Measurements from ENCODE around the gene TPO.

The TPO gene

DNA sequence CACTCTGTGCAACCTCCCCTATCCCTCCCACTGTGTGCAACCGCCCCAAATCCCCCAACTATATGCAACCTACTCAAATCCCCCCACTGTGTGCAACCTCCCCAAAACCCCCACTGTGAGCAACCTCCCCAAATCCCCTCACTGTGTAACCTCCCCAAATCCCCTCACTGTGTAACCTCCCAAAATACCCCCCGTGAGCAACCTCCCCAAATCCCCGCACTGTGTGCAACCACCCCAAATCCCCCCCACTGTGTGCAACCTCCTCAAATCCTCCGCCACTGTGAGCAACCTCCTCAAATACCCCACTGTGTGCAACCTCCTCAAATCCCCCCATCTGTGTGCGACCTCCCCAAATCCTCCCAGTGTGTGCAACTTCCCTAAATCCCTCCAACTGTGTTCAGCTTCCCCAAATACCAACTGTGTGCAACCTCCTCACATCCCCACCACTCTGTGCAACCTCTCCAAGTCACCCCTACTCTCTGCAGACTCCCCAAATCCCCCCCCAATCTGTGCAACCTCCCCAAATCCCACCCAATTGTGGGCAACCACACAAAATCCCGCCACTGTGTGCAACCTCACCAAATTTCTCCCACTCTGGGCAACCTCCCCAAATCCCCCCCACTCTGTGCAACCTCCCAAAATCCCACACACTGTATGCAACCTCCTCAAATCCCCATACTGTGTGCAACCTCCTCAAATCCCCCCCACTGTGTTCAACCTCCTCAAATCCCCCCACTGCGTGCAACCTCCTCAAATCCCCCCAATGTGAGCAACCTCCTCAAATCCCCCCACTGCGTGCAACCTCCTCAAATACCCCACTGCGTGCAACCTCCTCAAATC lies 114.1 kb downstream of the TPO start:
- no peak for DNase-seq (ENCODE audit: low spot score)

DNA sequence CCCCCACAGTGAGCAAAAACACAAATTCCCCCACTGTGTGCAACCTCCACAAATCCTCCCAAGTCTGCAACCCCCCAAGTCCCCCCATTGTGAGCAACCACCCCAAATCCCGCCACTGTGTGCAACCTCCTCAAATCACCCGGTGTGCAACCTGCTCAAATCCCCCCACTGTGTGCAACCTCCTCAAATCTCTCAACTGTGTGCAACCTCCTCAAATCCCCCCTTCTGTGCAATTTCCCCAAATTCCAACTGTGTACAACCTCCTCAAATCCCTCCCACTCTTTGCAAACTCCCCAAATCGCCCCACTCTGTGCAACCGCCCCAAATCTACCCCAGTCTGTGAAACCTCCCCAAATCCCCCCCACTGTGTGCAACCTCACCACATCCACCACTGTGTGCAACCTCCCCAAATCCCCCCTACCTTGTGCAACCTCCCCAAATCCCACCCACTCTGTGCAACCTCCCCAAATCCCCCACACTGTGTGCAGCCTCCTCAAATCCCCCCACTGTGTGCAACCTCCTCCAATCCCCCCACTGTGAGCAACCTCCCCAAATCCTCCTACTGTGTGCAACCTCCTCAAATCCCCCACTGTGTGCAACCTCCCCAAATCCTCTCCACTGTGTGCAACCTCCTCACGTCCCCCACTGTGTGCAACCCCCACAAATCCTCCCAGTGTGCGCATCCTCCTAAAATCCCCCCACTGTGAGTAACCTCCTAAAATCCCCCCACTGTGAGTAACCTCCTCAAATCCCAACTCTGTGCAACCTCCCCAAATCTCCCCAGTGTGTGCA lies 115.2 kb downstream of the TPO start:
- no peak for DNase-seq (ENCODE audit: low spot score)

DNA sequence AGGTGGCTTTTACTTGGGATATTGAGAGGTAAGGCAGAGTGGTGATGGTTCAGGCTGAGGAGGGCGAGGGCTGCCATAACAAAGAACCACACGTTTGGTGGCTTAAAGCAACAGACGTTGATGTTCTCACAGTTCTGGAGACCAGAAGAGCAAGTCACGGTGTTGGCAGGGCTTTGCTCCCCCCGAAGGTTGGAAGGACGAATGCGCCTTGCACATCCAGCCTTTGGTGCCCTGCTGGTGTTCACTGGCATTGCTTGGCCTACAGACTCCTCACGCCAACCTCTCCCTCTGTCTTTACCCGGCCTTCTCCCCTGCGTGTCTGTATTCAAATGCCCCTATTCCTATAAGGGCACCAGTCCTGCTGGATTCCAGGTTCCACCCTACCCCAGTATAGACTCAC lies 125.4 kb downstream of the TPO start:
- DNase-seq (ENCODE audit: low spot score) = peak; percentile 82

DNA sequence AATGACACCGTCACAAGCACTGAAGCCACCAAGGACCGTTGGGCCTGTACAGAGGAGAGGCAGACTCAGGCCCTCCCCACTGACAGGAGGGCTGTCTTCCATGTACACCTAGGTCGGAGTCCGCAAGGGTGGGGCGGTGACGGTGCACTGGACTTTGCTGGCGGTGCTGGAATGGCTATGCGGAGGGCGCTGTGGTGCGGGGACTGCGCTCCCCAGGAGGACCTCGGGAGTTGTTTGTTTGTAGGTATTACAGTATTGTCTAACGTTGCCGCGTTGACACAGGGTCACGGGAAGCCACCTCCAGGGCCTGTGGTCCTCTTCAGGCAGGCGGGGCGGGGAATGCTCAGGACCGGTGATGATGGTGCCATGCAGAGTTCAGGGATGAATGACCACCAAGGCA lies 126.2 kb downstream of the TPO start:
- no peak for DNase-seq (ENCODE audit: low spot score)

DNA sequence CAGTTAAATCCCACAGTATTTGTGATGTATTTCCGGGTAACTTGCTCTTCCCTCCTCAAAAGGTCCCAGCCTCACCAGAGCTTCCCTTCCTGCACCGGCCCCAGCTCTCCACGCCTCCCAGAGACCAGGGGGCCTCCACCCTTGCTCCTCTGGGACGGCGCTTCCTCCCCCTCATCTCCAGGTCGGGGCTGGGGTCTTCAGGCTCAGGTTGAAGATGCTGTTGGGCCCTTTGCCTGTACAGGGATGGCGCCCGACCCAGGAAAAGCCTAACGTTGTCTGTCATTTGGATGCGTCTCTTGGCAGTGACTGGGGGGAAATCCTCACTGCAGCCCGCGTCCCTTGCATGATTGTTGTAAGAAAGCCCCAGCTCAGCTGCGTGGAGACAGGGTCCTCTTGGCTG lies 126.7 kb downstream of the TPO start:
- no peak for DNase-seq (ENCODE audit: low spot score)

DNA sequence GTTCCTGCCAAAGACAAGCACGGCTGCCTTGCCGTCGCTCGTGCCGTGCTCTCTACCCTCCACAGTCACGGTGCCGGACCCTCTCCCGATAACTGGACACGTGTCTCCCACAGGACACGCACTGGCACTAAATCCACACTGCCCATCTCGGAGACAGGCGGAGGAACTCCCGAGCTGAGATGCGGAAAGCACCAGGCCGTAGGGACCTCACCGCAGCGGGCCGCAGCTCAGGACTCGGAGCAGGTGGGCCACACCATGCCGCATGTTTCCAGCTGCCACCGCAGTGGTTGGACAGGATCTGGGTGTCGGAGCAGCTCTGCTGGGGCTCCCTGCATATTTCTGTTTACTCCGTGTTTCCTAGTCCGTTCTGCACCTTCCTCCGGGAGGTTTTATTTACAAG lies 127.2 kb downstream of the TPO start:
- no peak for DNase-seq (ENCODE audit: low spot score)

DNA sequence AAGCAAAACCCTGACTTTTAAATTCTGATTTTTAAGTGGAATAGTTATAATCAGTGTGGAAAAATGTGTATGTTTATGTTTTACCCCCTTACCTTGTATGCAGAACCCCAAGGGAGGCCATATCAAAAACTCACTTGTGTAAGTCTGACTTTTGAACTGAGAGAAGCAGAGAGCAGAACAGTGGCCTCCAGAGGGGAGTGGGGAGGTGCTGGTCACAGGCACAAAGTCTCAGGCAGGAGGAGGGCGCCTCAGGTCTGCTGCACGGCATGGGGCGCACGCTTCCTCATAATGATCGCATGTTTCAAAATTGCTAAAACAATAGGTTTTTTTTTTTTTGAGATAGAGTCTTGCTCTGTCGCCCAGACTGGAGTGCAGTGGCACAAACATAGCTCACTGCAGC lies 127.8 kb downstream of the TPO start:
- no peak for DNase-seq (ENCODE audit: low spot score)

DNA sequence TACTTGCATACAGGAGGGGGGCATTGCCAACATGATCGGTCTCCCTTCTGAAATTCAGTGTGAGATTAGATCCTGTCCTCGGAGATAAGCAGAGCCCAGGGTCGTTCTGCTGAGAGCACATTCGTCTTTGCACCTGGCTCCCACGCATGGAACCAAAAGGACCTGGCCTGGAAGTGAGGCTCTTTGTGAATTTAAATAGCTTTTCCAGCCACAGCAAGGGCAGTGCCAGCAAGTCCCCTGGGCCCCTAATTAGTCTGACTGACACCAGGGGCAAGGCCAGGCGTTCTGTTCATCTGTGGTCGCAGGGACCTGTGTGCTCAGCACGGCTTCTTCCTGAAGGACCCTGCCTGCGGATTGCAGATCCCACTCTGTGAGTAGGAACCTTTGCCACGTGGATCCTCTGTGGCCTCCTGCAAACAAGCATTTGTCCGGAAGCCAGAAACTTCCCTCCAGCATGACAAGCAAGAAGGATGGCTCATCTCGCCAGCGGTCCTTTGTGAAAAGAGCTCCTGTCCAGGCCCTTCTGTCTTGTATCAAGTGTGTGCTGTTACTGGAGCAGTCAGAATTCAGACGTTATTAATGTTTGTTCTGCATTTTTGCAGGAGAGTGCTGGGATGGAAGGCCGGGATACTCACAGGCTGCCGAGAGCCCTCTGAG lies 128.7 kb downstream of the TPO start:
- no peak for DNase-seq (ENCODE audit: low spot score)

DNA sequence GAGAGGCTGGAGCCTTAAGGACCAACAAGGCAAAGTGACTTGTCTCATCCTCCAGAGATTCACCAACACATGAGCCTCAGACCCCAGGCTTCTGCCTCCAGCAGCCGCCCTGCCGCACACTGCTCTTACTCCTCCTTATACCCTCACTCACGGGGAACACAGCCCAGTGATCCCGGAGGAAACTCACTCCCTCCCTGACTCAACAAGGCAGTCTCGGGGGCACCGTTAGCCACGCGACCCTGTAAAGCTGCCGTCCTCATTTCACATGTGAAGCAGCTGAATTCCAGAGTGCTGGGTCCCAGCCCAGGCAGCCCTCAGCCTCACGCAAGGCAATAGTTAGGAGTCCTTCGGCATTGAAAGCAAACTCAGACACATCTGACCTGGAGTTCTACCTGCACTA lies 129.7 kb downstream of the TPO start:
- DNase-seq (ENCODE audit: low spot score) = no peak

DNA sequence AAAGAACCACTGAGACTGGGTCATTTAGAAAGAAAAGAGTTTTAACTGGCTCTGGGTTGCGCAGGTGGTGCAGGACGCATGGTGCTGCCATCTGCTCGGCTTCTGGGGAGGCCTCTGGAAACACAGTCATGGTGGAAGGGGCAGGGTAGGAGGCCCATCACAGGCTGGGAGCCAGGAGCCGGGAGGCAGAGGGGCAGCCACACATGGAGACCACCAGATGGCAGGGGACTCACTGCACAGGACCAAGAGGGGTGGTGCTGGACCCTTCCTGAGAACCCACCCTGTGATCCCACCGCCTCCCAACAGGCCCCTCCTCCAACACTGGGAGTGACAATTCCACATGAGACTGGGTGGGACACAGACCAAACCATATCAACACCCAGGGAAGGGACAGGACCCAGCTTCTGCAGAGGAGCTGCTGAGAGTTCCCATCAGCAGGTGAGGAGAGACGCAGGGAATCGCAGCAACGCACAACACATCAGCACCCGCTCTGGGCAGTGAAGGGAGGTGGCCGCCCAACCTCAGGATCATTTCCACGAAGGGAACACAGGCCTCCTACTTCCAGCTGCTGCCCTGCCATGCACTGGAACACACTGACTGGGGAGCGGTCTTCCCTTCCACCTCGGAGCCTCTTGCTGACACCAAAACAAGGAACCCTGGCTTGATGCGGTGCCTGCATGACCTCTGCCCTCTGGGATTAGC lies 130.7 kb downstream of the TPO start:
- DNase-seq (ENCODE audit: low spot score) = no peak

DNA sequence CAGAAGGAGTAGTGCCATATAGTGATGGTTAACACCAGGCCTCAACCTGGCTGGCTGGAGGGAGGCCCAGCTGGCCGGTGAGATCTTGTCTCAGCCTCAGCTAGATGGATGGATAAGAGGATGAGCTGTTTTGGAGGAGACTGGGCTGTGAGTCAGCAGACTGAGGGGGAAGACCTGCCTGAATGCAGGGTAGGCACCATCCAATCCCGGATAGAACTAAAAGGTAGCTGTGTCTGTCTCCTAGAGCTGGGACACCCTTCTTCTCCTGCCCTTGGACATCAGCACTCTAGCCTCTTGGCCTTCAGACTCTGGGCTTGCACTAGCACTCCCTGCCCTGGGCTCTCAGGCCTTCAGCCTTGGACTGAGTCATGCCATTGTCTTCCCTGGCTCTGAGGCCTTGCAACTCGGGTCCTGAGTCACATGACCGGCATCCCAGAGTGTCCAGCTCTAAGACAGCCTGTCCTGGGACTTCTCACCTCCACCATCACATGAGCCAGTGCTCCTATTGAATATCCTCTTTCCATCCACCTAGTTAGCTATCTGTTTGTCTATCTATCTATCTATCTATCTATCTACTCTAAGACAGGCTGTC lies 131.3 kb downstream of the TPO start:
- peak; percentile 46 for DNase-seq (ENCODE audit: low spot score)

DNA sequence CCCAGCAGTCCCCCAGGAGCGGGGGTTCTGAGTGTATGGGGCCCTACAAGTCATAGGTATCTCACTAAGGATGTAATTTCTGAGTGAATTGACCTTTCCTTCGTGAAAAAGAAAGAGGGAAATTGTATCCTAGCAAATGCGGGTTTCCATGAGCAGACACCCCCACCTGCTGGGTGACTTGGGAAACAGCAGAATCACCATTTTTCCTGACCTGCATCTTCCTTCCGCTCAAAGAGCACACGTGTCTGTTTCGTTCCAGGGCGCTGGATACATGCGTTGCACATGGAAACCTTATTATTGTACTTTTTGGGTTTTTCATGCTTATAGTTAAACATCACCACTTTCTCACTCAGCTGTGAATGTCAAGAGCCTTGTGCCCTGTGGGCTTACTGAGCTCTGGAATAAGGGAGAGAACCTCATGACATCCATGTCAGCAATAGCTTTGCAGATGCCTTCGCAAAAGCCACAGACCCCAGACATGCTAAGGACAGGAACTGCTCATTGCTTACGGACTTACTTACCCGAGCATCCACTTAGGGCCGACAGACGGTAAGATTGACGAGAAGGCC lies 132.8 kb downstream of the TPO start:
- DNase-seq (ENCODE audit: low spot score) = peak; percentile 77

DNA sequence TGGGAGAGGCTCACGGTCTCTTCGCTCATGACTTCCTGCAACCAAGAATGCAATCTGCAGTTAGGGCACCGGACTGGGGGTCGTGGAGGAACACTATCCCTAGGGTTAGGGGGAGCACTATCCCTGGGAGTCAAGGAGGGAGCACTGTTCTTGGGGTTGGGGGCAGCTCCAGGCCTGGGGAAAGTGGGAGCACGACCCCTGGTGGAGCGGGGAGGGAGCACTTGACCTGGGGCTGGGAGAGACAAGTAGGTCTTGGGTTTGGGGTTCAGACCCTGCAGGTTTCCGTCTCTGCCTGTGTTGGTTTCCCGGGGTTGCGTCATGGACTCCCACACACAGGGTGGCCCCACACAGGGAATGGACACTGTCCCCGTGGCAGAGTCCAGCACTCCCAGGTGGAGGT lies 133.6 kb downstream of the TPO start:
- no peak for DNase-seq (ENCODE audit: low spot score)

DNA sequence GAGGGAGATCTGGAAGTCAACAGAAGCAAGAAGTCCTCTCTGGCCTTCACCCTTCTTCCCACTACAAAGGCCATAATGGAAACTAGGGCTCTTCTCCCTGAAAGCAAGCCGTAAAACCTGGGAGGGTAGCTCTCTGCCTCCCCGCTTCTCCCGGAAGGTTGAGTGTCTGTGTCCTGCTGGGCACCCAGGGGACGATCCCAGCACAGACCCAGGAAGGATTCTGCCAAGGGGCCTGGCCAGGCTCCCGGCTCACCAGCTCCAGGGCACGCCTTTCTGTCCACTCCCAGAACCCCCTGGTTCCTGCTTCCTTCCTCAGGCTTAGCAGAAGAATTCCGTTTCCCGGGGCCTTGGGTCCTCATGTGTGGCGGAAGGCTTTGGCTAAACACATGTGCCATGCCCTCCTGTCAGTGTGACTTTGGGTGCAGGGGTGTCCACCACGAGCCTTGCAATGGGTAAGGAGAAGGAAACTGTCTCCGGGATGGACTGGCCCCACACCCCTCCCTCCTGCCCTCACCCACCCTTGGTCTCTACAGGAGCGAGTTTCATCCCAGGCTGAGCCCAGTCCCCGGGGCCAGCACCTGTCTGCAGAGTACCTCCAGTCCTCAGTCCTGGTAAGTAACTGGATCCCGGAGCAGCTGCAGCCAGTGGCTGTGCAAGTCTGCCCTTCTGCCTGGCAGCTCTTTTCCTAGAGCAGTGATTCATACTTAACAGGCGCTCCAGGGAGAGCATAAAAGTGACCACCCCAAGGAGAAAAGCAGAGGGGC lies 135.8 kb downstream of the TPO start:
- no peak for DNase-seq (ENCODE audit: low spot score)

DNA sequence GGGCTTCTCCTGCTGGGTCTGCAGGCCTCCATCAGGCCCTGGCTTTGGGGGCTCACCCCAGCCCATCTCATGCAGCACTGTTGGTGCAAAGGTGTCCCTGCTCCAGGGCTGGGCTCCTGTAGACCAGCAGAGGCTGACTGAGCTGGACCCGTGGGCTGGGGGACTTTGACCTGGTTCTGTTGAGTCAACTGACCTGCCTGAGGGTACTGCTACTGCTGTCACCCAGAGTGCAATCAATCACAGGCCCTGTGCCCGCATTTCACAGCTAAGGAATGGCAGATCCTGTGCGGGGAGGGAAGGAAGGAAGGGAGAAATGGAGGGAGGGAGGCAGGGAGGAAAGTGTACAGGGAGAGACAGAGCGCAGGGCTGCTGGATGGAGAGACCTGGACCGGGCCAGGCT lies 136.8 kb downstream of the TPO start:
- no peak for DNase-seq (ENCODE audit: low spot score)

DNA sequence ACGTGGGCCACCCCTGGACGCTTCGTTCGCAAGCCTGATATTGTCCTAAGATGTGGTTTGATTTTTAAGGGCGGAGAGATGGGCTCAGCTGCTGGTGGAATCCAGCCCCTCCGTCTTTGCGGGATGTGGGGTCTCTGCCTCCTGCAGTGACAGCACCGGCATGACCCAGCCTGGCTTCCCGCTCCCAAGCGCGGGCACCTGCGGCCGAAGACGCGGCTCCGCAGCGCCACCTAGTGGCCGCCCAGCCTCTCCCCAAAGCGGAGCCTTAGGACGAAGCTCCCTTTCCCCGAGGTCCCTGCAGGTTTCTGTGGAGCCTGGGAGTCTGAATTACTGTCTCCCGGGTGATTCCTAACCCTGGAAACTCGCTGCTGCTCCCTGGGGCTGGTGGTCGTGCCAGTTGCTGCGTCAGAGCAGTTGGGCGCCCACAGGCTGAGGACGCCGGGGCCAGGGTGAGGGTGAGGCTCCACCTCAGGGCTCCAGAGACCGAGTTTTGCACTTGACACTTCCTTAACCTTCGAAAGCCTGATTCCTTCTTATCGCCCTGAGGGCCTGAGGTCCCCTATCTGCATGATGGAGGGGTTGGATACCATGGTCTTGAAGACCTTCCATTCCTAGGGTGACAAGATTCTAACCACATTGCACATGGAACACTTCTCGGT lies 137.5 kb downstream of the TPO start:
- DNase-seq (ENCODE audit: low spot score) = peak; percentile 85

DNA sequence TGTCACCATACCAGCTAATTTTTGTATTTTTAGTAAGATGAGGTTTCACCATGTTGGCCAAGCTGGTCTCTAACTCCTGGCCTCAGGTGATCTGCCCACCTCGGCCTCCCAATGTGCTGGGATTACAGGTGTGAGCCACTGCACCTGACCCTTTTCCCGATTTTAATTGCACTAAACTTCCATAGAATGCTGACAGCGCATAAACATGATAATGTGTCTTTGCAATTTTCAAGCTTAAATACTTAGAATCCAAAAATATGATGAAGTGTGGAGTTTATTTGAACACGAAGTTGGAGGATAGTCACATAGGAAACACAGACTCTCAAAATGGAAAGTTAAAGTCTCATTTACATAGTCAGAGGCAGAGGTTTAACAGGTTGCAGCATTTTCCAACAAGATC lies 138.6 kb downstream of the TPO start:
- DNase-seq (ENCODE audit: low spot score) = no peak

DNA sequence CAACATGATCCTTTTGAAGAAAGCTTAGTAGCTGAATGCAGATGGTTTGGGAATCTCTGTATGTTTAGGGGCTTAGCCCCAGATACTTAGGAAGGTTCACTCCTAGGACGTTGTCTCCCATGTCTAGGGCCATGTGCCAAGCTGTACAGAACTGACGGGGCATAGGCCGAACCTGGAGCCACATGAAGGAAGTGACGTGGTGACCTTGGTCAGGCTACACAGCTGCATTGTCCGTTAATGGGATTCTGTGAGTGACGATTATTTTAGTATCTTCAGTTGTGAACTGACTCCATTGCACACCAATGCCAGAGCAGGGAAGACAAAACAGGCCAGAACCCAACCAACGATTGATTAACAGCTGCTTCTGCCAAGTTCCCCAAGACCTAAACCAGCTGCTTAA lies 139.3 kb downstream of the TPO start:
- DNase-seq (ENCODE audit: low spot score) = no peak

DNA sequence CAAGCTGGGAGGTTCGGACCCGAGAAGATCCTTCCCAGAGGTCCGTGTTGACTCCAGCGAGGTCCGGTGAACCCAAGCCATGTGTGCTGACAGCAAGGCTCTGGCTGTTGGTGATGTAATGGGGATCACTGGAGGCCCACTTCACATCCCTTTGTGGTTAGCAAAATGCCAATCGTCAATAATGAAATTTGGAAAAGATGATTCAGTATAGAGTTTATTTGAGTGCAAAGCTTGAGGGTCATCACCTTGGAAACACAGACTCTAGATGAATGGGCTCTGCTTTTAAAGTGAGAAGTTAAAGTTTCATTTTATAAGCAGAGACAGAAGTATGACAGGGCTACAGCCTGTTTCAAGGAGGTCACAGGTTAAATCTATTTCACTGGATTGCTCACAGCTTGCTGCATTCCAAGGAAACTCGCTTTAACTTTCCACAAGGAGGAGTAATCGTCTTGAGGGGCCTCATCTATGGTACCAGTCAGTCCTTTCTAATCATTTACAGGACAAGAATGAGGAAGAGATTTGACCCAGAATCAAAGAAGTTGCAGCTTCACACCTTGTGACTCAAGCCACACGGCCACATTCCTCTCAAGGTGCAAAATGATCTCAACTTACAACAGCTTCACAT lies 140.5 kb downstream of the TPO start:
- peak; percentile 89 for DNase-seq (ENCODE audit: low spot score)

DNA sequence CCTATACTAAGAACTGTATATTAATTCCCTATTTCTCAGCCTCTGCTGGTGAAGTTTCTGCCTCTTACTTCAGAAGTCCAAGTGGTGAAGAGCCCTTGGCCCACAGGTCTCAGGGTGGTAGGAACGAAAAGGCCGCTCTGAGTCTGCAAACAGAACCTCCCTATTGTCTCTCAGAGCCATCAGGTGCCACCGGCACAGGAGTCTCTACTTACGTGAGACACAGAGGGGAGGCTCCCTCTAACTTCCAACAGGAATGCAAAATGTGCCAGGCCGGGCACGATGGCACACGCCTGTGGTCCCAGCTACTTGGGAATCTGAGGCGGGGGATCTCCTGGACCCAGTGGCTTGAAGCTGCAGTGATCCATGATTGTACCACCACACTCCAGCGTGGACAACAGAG lies 143.0 kb downstream of the TPO start:
- DNase-seq (ENCODE audit: low spot score) = no peak

All from hepatic stellate cell (primary cell).